IMR-90 (cell line): ENCODE measurements around the gene ADGRA1. TPM values are rescaled to one million over a fixed set of nuclear protein-coding genes. Genes with fewer than 3 reads are reported as not detected.

ENCODE experiments used
- ATAC-seq: fragments of 200-7000 bp; cut with Tn5 transposase; 2 replicates; pipeline ENCODE4 v1.9.1; 2020; ENCODE audit warnings: low read depth, mild to moderate bottlenecking, moderate library complexity
- BruUV-seq: library from RNA; stranded (reverse); fragments of 400-500 nt; replicated peaks from 2 replicates; lab custom pipeline; 2021; lab: Mats Ljungman, UMichigan
- CTCF ChIA-PET: fragments of 300-600 bp; formaldehyde crosslinking; extraction: SDS; loops from one replicate; lab custom pipeline; 2021; ENCODE audit warnings: antibody characterized with exemption; lab: Yijun Ruan, JAX
- POLR2A ChIA-PET: fragments of 300-600 bp; sonication (Branson Sonifier 250); formaldehyde crosslinking; loops from one replicate; lab custom pipeline; 2022; ENCODE audit warnings: antibody characterized with exemption; ENCODE audit not compliant: unreplicated experiment; lab: Charles Lee
- DNase-seq: peaks from one replicate; pipeline ENCODE4 v3.0.0; 2013
- H2AFZ ChIP-seq: replicated peaks from 2 replicates; pipeline ENCODE3; 2013; ENCODE audit warnings: low read length, mild to moderate bottlenecking; ENCODE audit not compliant: poor library complexity
- H2AK5ac ChIP-seq: 2 replicates; pipeline ENCODE4 v1.6.1; 2013; ENCODE audit warnings: low read depth, low read length, inconsistent platforms
- H2AK9ac ChIP-seq: replicated peaks from 2 replicates; pipeline ENCODE3; 2013; ENCODE audit warnings: mild to moderate bottlenecking, low read depth, low read length, moderate library complexity; ENCODE audit not compliant: poor library complexity
- H2BK120ac ChIP-seq: 2 replicates; pipeline ENCODE4 v1.6.1; 2013; ENCODE audit warnings: low read depth, low read length, inconsistent platforms
- H2BK15ac ChIP-seq: 3 replicates; pipeline ENCODE4 v1.6.1; 2013; ENCODE audit warnings: low read depth, low read length, inconsistent platforms
- H2BK20ac ChIP-seq: 2 replicates; pipeline ENCODE4 v1.6.1; 2013; ENCODE audit warnings: low read depth, mild to moderate bottlenecking, inconsistent platforms, low read length, moderate library complexity
- H2BK5ac ChIP-seq: 2 replicates; pipeline ENCODE4 v1.6.1; 2013; ENCODE audit warnings: mild to moderate bottlenecking, low read depth, low read length, inconsistent platforms; ENCODE audit not compliant: poor library complexity, severe bottlenecking
- H3K14ac ChIP-seq: replicated peaks from 2 replicates; pipeline ENCODE4 v1.6.1; 2013; ENCODE audit warnings: low read depth, low read length, inconsistent platforms
- H3K18ac ChIP-seq: 2 replicates; pipeline ENCODE4 v1.6.1; 2013; ENCODE audit warnings: low read depth, low read length, control low read depth
- H3K23ac ChIP-seq: 2 replicates; pipeline ENCODE4 v1.6.1; 2013; ENCODE audit warnings: low read depth, low read length, inconsistent platforms
- H3K27ac ChIP-seq: 2 replicates; pipeline ENCODE4 v1.5.1; 2013; ENCODE audit warnings: mild to moderate bottlenecking, control low read depth, low read length; ENCODE audit not compliant: insufficient read depth
- H3K27me3 ChIP-seq: 2 replicates; pipeline ENCODE4 v1.6.1; 2013; ENCODE audit warnings: low read length; ENCODE audit not compliant: control insufficient read depth, insufficient read depth
- H3K36me3 ChIP-seq: 2 replicates; pipeline ENCODE4 v1.6.1; 2013; ENCODE audit warnings: low read length, mixed read lengths; ENCODE audit not compliant: control insufficient read depth, insufficient read depth
- H3K4ac ChIP-seq: 2 replicates; pipeline ENCODE4 v1.6.1; 2013; ENCODE audit warnings: low read depth, low read length, inconsistent platforms
- H3K4me1 ChIP-seq: 2 replicates; pipeline ENCODE4 v1.6.1; 2013; ENCODE audit warnings: low read length, mixed read lengths; ENCODE audit not compliant: control insufficient read depth, insufficient read depth
- H3K4me2 ChIP-seq: 2 replicates; pipeline ENCODE4 v1.6.1; 2013; ENCODE audit warnings: low read depth, mild to moderate bottlenecking, control low read depth, low read length, moderate library complexity
- H3K4me3 ChIP-seq: 2 replicates; pipeline ENCODE4 v1.5.1; 2013; ENCODE audit warnings: low read depth, mild to moderate bottlenecking, control low read depth, low read length, moderate library complexity; ENCODE audit not compliant: insufficient read depth
- H3K56ac ChIP-seq: 2 replicates; pipeline ENCODE4 v1.6.1; 2013; ENCODE audit warnings: low read length, inconsistent platforms; ENCODE audit not compliant: insufficient read depth; ENCODE audit errors: extremely low read depth
- H3K79me1 ChIP-seq, 2 experiments: 2 replicates each; pipeline ENCODE4 v1.6.1; 2013; ENCODE audit warnings: low read length in 2 of 2, inconsistent platforms in 1 of 2, low read depth in 1 of 2
- H3K9ac ChIP-seq: 2 replicates; pipeline ENCODE4 v1.6.1; 2013; ENCODE audit warnings: low read depth, low read length, control low read depth
- H3K9me1 ChIP-seq: 2 replicates; pipeline ENCODE4 v1.6.1; 2013; ENCODE audit warnings: low read length, inconsistent platforms; ENCODE audit not compliant: insufficient read depth
- H3K9me3 ChIP-seq: 2 replicates; pipeline ENCODE4 v1.6.1; 2013; ENCODE audit warnings: low read length; ENCODE audit not compliant: control insufficient read depth, insufficient read depth
- H4K20me1 ChIP-seq: 2 replicates; pipeline ENCODE4 v1.6.1; 2013; ENCODE audit warnings: low read length, inconsistent platforms; ENCODE audit not compliant: insufficient read depth
- H4K5ac ChIP-seq: 2 replicates; pipeline ENCODE4 v1.6.1; 2013; ENCODE audit warnings: mild to moderate bottlenecking, low read depth, low read length, control low read depth
- H4K8ac ChIP-seq, 2 experiments: 2 replicates each; pipeline ENCODE4 v1.6.1; 2013; ENCODE audit warnings: low read depth in 2 of 2, low read length in 2 of 2, control low read depth in 1 of 2, inconsistent platforms in 1 of 2
- H4K91ac ChIP-seq: 2 replicates; pipeline ENCODE4 v1.6.1; 2013; ENCODE audit warnings: low read depth, low read length, inconsistent platforms; ENCODE audit not compliant: insufficient read depth
- CHD1 ChIP-seq: IDR thresholded peaks from 2 replicates; pipeline ENCODE4 v1.6.1; 2012; ENCODE audit warnings: low read depth, low read length, improper control_type of control experiment
- ELK1 ChIP-seq: fragments of 150-350 bp; IDR thresholded peaks from 2 replicates; pipeline ENCODE4 v1.6.1; 2016; ENCODE audit warnings: low read depth, mild to moderate bottlenecking, low read length, moderate library complexity, borderline replicate concordance
- MAFK ChIP-seq: IDR thresholded peaks from 2 replicates; pipeline ENCODE4 v1.6.1; 2012; ENCODE audit warnings: low read depth, low read length, improper control_type of control experiment
- MAZ ChIP-seq: IDR thresholded peaks from 2 replicates; pipeline ENCODE4 v1.6.1; 2012; ENCODE audit warnings: low read depth, mild to moderate bottlenecking, low read length, improper control_type of control experiment, moderate library complexity, borderline replicate concordance
- MXI1 ChIP-seq: IDR thresholded peaks from 2 replicates; pipeline ENCODE4 v1.6.1; 2012; ENCODE audit warnings: low read depth, mild to moderate bottlenecking, low read length, moderate library complexity, borderline replicate concordance
- NFE2L2 ChIP-seq: fragments of 150-350 bp; IDR thresholded peaks from 2 replicates; pipeline ENCODE4 v1.6.1; 2016; ENCODE audit warnings: low read depth, mild to moderate bottlenecking, low read length
- POLR2A ChIP-seq: IDR thresholded peaks from 2 replicates; pipeline ENCODE4 v1.6.1; 2012; ENCODE audit warnings: mild to moderate bottlenecking, low read depth, low read length
- RFX5 ChIP-seq: IDR thresholded peaks from 2 replicates; pipeline ENCODE4 v1.8.0; 2012; ENCODE audit warnings: low read depth, mild to moderate bottlenecking, low read length, moderate library complexity
- WGBS, 2 experiments: methylation state at CpG; one replicate each; pipeline versions ENCODE4 v1.1.5 to v1.1.7; 2013; ENCODE audit warnings: missing lambda C conversion rate in 2 of 2; ENCODE audit not compliant: insufficient read length in 1 of 2; ENCODE audit errors: extremely low coverage in 2 of 2; 5-methylcytosine and 5-hydroxymethylcytosine counted together
- dilution Hi-C: fragments of 300-500 bp; cut with HindIII; formaldehyde crosslinking; loops from one replicate; pipeline ENCODE4 v1.14.3; 2018; ENCODE audit warnings: low sequenced_read_pairs; ENCODE audit not compliant: unreplicated experiment
- in situ Hi-C: fragments of 300-500 bp; cut with MboI; formaldehyde crosslinking; loops from 3 replicates; pipeline ENCODE4 v1.14.3; 2019; ENCODE audit warnings: low sequenced_read_pairs, inconsistent platforms, mixed read lengths
- intact Hi-C: fragments of 100-400 bp; cut with micrococcal nuclease; formaldehyde crosslinking; loops from 2 replicates; pipeline ENCODE4 v1.10.0; 2022
- polyA plus RNA-seq, 3 experiments: library from polyadenylated mRNA; depleted of rRNA; stranded (reverse); fragments of >200 nt; gene quantifications; 2 replicates each; pipeline ENCODE4 v1.2.3, GENCODE V29; 2012; ENCODE audit warnings: low replicate concordance in 1 of 3
- total RNA-seq: library from RNA; depleted of rRNA; stranded (reverse); fragments of >200 nt; gene quantifications from 2 replicates; pipeline ENCODE4 v1.2.3, GENCODE V29; 2012
- TF ChIP-seq, protein P1 (sequence below): conservative IDR thresholded peaks from 2 replicates; pipeline ENCODE4 v1.5.1; 2012; ENCODE audit warnings: mild to moderate bottlenecking, low read depth, low read length, improper control_type of control experiment

ADGRA1 gene
- total and polyA plus RNA-seq, 2 of the 4 experiments (the other 2 are of a cell fraction): not detected

- in situ Hi-C loops (no loop called here), dilution Hi-C loops (no loop called here), intact Hi-C loops (no loop called here)
- no peaks in the 10 kb centered on the region for H3K36me3 ChIP-seq
- H3K23ac ChIP-seq: no peak overlapping the region
- no peak overlapping the region for H3K4me2 ChIP-seq
- no peaks in the 10 kb centered on the region for H3K9me1 ChIP-seq
- H2AFZ ChIP-seq: no peak overlapping the region
- no peak overlapping the region for H2BK15ac ChIP-seq
- no TSS peak for BruUV-seq
- H2AK5ac ChIP-seq: no peak overlapping the region
- no peak overlapping the region for H3K4me3 ChIP-seq
- no peak overlapping the region for H3K27ac ChIP-seq
- H3K56ac ChIP-seq: no peak overlapping the region
- H4K91ac ChIP-seq: no peak overlapping the region
- no peak overlapping the region for H2BK5ac ChIP-seq
- H3K4ac ChIP-seq: no peak overlapping the region
- H2BK20ac ChIP-seq: no peak overlapping the region
- peaks cover 8% of the 10 kb centered on the region; the same call in 1 of the 2 replicates for H3K27me3 ChIP-seq
- ATAC-seq: no peak
- no peak overlapping the region for H3K18ac ChIP-seq
- no peaks in the 10 kb centered on the region for H3K79me1 ChIP-seq
- no peak overlapping the region for H4K8ac ChIP-seq
- DNase-seq: no peak
- ChIA-PET CTCF (no interaction called here), POLR2A (no interaction called here)
- H3K4me1 ChIP-seq: no peaks in the 10 kb centered on the region
- no peak overlapping the region for H2AK9ac ChIP-seq
- TF ChIP-seq NFE2L2: no peak
- no peak for TF ChIP-seq CHD1
- no peak for TF ChIP-seq ELK1
- TF ChIP-seq RFX5: no peak
- no peak for TF ChIP-seq MAZ
- TF ChIP-seq, protein P1, sequence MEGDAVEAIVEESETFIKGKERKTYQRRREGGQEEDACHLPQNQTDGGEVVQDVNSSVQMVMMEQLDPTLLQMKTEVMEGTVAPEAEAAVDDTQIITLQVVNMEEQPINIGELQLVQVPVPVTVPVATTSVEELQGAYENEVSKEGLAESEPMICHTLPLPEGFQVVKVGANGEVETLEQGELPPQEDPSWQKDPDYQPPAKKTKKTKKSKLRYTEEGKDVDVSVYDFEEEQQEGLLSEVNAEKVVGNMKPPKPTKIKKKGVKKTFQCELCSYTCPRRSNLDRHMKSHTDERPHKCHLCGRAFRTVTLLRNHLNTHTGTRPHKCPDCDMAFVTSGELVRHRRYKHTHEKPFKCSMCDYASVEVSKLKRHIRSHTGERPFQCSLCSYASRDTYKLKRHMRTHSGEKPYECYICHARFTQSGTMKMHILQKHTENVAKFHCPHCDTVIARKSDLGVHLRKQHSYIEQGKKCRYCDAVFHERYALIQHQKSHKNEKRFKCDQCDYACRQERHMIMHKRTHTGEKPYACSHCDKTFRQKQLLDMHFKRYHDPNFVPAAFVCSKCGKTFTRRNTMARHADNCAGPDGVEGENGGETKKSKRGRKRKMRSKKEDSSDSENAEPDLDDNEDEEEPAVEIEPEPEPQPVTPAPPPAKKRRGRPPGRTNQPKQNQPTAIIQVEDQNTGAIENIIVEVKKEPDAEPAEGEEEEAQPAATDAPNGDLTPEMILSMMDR: no peak
- no peak for TF ChIP-seq MXI1
- no peak for TF ChIP-seq MAFK
- TF ChIP-seq POLR2A: no peak
- no peak overlapping the region for H3K14ac ChIP-seq
- no peak overlapping the region for H4K5ac ChIP-seq
- no peak overlapping the region for H3K9ac ChIP-seq
- no peaks in the 10 kb centered on the region; the same call in none of the 2 replicates for H3K9me3 ChIP-seq
- H2BK120ac ChIP-seq: no peak overlapping the region
- 69% methylated on average over 7 of the region's 7 CpGs; no CpG with 5 or more reads in 1 of the 2 experiments for WGBS, 2 experiments
- H4K20me1 ChIP-seq: no peaks in the 10 kb centered on the region
Measured at GRCh38 chr10:133080683-133081040, 7.1 kb upstream of the ADGRA1 start.
